GM10248 (cell line): Measurements from ENCODE around the gene FBXO28.
"Not testable (repeated sequence)": the region's sequence is repeated elsewhere in the genome, so short reads cannot be mapped to it uniquely, and the experiment has no call there.

Source experiments
- CTCF ChIA-PET: fragments of 300-600 bp; sonication (Branson Sonifier 250); formaldehyde crosslinking; extraction: SDS; loops from one replicate; lab custom pipeline; 2021; ENCODE audit warnings: antibody characterized with exemption; lab: Yijun Ruan, JAX
- POLR2A ChIA-PET: fragments of 350-650 bp; sonication (Branson Sonifier 250); formaldehyde crosslinking; extraction: SDS; loops from one replicate; lab custom pipeline; 2020; ENCODE audit warnings: antibody characterized with exemption; lab: Yijun Ruan, JAX
- DNase-seq: peaks from one replicate; pipeline ENCODE4 v3.0.0; 2012; ENCODE audit errors: extremely low spot score
- CTCF ChIP-seq: IDR thresholded peaks from 2 replicates; pipeline ENCODE4 v1.5.1; 2012; ENCODE audit warnings: mild to moderate bottlenecking, low read depth; ENCODE audit errors: extremely low read depth, missing control alignments, control extremely low read depth

Gene FBXO28

DNA sequence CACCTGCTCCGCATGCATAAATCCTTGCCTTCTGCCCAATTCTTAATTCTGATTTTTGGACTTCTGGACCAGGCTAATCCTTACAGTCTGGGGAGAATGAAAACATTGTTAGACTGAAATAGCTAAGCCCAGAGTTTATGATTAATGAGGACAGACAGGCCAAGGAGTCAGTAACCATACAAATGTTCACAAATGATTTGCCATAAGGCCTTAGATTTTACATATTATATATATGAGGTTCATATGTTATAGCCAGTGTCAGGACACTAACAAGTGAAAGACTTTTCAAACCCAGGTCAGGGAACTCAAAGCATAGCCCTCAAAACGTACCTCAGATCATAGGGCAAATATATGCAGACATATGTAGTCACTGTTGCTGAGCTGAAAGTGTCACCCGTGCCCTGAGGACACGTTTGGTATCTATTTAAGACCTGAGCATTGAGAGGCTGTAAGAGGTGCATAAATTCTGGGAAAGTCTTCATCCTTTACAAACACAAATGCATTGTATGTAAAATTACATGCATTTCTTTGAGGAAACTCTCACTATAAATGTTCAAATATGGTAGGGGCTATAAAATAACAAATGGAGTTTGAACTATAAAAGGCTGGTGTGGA, 45.3 kb upstream of the FBXO28 start:
- POLR2A ChIA-PET: no interaction called here
- CTCF ChIA-PET: interaction anchor here (1.5 to 3.5 kb wide), 2 partner anchors 12 to 18 kb away, joined by 3 to 22 read pairs; no protein-coding TSS in a partner anchor
- no peak for TF ChIP-seq CTCF
- no peak for DNase-seq

GRCh38 chr1:224069138-224069537, 44.8 kb upstream of the FBXO28 start:
- CTCF ChIA-PET: interaction anchor here (2.9 to 3.5 kb wide), 2 partner anchors 8 to 18 kb away, joined by 6 to 22 read pairs; no protein-coding TSS in a partner anchor
- no peak for TF ChIP-seq CTCF

GRCh38 chr1:224070521-224070920, 43.4 kb upstream of the FBXO28 start:
- ChIA-PET CTCF (interaction anchor here (0.8 to 2.9 kb wide), 2 partner anchors 9 to 20 kb away, joined by 3 to 6 read pairs; no protein-coding TSS in a partner anchor), POLR2A (no interaction called here)
- no peak for TF ChIP-seq CTCF
- DNase-seq: no peak

More at GRCh38 chr1:224069138-224069537, 44.8 kb upstream of the FBXO28 start:
- POLR2A ChIA-PET: no interaction called here
- DNase-seq: no peak

GRCh38 chr1:224076407-224076806, 37.5 kb upstream of the FBXO28 start:
- no peak for TF ChIP-seq CTCF
- ChIA-PET CTCF (no interaction called here), POLR2A (no interaction called here)
- no peak for DNase-seq

DNA sequence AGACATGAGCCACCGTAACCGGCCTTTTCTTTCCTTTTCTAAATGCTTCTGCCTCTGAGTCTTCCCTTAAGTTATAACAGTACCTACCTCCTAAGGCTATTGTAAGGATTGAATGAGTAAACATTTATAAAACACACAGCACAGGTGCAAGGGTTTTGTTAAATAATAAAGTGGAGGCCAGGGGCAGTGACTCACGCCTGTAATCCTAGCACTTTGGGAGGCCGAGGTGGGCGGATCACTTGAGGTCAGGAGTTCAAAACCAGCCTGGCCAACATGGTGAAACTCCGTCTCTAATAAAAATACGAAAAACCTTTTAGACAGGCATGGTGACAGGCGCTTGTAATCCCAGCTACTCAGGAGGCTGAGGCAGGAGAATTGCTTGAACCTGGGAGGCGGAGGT, 34.3 kb upstream of the FBXO28 start:
- CTCF ChIA-PET: interaction anchor here (1.2 kb wide), 1 partner anchor 29 kb away, joined by 3 read pairs; no protein-coding TSS in a partner anchor

DNA sequence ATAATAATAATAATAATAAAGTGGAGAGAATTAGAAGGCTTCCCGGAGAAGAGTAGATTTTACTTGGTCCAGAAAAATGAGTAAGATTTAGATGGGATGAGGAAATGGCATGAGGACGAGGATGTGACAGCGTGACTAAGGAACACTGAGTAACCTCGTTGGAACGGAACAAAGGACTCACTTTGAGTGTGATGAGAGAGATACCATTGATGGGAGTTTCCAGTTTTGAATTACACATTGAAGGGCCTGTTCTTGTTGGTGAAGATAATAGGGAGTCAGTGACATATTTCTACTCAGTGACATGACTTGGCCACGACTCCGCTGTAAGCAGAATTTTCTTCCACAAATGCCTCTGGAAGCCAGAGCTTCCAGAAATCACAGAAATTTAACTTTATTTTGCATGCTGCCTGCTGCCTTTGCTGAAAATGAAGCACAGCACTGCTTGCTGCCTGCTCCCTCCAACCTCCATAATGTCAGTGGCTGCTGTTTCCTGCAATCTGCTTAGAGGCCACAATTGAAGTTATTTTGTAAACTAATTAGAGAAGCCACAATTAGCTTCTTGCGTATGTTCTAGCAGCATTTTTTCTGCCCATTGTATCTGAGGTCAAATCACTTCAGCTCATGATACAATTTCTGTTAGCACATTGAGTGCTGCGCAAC, 33.7 kb upstream of the FBXO28 start:
- TF ChIP-seq CTCF: no peak
- DNase-seq: no peak
- ChIA-PET POLR2A (no interaction called here), CTCF (interaction anchor here (1.2 to 1.3 kb wide), 2 partner anchors 13 to 29 kb away, joined by 3 read pairs; no protein-coding TSS in a partner anchor)

More for the DNA sequence above, 34.3 kb upstream of the FBXO28 start:
- DNase-seq, POLR2A ChIA-PET: not testable (repeated sequence)

- no peak for DNase-seq
- POLR2A ChIA-PET: no interaction called here
- TF ChIP-seq CTCF: no peak
- CTCF ChIA-PET: interaction anchor here (1.3 kb wide), 1 partner anchor 14 kb away, joined by 3 read pairs; no protein-coding TSS in a partner anchor
Measured at GRCh38 chr1:224081604-224082003, 32.3 kb upstream of the FBXO28 start.
